HG02938 (cell line): ENCODE measurements around the gene DPM1.

Experiments
- ATAC-seq: cut with Tn5 transposase; IDR thresholded peaks from one replicate; pipeline ENCODE4 v1.9.1; 2021; ENCODE audit warnings: mild to moderate bottlenecking, moderate library complexity; ENCODE audit not compliant: unreplicated experiment

DPM1 gene

DNA sequence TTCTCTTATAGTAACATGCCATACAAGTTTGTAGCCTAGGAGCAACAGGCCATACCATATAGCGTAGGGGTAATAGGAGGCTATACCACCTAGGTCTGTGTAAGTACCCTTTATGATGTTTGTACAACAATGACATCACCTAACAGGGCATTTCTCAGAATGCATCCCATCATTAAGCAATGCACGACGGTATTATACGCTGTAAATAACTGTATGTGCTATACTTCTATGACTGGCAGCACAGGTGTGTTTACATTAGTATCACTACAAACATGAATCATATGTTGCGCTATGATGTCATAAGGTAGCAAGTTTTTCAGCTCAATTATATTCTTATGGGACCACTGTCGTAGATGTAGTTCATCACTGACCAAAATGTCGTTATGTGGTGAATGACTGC, 58.1 kb downstream of the DPM1 start:
- ATAC-seq: no peak

DNA sequence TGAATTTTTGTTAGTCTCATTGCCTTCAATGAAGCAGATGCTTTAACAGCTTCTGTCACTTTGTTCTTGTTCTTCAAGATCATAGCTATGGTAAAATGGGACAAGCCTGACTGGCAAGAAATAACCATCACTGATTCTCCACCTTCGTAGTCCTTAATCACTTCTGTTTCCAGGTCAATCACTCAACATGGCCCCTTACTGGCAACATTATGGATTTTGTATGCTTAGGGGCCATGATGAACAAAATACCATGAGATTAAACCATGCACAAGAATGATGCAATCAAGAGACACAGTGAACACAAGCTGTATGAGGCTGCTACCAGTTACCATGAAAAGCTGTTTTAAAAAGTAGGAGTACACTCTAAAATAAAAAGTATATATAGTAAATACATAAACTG, 59.9 kb downstream of the DPM1 start:
- ATAC-seq: no peak

DNA sequence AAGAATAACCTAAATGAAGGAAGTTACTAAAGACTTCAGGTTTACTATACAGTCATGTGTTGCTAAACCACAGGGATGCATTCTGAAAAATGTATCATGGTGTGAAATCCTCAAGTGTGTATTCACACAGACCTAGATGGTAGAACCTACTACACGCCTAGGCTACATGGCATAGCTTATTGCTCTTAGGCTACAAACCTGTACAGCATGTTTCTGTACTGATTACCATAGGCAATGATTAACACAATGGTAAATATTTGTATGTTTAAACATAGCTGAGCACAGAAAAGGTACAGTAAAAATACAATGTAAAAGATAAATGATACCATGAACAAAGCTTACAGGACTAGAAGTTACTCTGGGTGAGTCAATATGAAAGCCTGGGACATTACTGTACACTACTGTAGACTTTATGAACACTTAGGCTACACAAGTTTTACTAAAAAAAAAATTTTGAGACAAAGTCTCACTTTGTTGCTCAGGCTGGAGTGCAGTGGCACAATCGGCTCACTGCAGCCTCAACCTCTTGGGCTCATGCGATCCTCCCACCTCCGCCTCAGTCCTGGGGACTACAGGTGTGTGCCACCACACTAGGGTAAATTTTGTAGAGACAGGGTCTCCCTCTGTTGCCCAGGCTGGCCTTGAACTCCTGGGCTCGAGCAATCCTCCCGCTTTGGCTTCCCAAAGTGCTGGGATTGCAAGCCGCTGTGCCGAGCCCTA, 63.1 kb downstream of the DPM1 start:
- no peak for ATAC-seq

DNA sequence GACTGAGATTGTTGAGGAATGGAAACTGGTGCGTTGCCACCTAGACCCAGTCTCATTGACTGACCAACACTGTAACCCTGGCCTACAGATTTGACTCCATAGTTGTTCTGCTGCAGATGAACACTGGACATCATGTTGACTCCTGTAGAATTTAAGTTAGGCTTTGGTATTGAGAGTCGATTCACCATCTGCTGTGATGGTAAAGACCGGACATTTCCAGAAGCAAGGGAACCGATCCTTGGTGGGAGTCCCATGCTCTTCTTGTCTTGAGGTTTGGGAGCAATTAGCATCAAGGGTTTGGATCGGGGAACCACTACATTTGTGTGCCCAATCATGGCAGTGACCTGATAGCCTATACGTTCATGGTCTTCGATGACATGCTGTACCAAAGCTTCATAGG, 64.7 kb downstream of the DPM1 start:
- ATAC-seq: no peak

DNA sequence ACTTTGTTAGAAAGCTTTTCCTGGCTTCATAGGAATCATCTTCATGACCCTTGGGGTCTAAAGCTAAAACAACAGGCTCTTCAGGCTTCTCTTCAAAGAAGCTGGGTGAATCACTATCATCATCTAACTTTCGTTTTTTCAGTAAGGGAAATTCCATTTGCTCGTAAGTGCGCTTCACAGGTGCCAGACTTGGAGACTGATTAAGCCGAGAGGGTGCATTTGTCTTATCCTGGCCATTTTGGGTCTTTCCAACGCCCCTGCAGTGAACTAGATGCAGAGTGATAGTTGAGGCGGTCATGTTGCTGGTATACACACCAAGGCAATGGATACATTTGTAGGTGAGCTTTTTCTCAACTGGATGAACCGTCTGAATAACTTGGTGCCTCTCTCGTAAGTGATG, 65.9 kb downstream of the DPM1 start:
- no peak for ATAC-seq

DNA sequence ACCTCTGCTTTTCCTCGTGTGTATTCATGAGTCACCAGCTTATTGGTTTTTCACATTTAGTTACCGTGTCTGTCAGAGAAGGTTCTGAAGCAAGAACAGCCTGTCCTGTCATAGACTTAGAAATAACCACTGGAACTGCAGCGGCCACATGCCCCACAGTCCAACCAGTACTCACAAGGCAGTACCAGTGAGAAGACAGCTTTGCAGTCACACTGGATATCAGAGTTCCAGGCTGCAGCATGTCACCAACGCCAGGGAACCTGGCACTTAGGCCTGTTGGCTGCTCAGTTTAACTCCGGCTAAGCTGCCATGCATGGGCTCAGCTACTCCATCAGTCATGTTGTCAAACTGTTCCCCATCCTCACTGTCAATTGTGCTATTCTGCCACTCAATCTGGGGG, 67.2 kb downstream of the DPM1 start:
- ATAC-seq: no peak

DNA sequence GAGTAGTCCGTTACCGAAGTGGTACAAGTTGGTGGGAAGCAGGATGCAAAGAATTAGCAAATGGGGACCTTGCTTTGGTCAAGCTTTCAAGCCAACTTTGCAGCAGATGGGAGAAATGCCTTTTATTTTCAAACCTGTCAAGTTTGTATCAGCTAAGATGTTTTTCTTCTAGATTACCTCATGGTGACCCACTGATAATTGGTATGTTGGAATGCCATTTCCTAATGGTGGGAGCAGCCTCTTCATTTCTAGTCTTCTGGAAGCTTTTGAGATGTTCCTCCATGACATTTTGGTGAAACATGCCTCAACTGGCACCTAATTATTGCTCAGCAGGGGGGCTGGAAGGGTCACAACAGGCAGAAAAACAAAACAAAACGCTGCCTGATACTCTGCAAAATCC, 70.8 kb downstream of the DPM1 start:
- no peak for ATAC-seq

DNA sequence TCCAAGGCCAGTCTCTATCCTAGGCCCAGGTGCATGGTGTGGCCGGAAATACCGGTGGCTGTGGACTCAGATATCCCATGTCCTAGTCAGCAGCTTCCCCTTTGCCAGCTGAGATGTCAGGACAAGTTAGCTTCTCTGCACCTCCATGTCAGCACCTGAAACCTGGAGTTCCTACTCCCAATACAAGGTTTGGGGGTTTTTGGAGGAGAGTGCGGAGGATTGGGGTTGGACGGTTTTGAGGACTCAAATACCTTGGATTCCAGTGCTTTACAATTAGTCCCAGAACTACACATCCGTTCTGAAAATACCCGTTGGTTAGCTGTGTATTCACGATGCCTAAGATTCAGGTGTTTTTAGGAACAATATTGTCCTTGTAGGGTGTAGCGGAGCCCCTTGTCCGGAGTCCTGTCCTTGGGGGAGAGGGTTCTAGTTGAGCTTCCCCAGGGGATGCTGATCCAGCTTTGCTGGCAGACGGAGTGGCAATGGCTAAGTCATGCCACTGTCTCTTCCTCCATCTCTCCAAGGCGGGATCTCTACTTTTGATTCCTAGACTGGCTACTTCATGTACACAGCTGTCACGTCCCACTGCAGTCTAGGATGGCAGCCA, 72.0 kb downstream of the DPM1 start:
- ATAC-seq: no peak

DNA sequence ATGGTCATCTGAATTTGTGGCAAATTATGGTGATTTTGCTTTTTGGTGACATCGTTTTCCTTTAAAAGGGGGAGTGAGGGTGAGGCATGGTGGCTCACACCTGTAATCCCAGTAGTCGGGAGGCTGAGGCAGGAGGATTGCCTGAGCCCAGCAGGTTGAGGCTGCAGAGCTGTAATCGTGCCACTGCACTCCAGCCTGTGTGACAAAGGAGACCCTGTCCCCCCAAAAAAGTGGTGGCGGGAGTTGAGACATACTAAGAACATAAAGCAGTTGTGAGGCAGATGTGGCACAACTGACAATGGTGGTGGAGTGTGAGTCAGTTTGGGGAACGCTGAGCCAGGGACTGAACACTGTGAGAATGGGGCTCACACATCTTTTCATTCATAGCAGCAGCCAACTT, 72.6 kb downstream of the DPM1 start:
- ATAC-seq: no peak

DNA sequence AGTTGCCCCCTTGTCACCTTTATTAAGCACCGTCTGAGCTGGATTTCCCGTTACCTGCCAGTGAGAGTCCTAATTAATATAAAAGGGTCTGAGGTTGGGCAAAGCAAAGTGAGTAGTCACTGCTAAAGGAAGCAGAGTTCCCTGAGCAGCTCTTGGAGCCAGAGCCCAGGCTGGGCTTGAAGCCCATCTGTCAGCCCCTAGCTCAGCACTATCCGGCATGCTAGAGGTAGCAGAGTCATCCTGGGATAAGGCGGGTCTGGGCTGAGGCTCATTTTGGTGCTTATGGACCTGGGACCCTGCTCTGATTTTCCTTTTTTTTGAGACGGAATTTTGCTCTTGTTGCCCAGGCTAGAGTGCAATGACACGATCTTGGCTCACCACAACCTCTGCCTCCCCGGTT, 73.3 kb downstream of the DPM1 start:
- ATAC-seq: no peak
